Fibroblast of the aortic adventitia (primary cell): Measurements from ENCODE around the gene IL33. TPM values are rescaled to one million over a fixed set of nuclear protein-coding genes. Genes with fewer than 3 reads are reported as not detected.

Experiments
- DNase-seq: peaks from one replicate; pipeline ENCODE4 v3.0.0-alpha.2; 2010; ENCODE audit warnings: low read depth
- H3K4me3 ChIP-seq: 2 replicates; pipeline ENCODE4 v1.5.1; 2011; ENCODE audit warnings: low read depth, mild to moderate bottlenecking, control low read depth, low read length, moderate library complexity
- CTCF ChIP-seq: IDR thresholded peaks from 2 replicates; pipeline ENCODE4 v1.5.1; 2011; ENCODE audit warnings: mild to moderate bottlenecking, low read length, control low read depth, inconsistent platforms; ENCODE audit not compliant: insufficient read depth
- total RNA-seq: library from RNA; depleted of rRNA; stranded (reverse); fragments of >200 nt; gene quantifications from 2 replicates; pipeline ENCODE4 v1.2.3, GENCODE V29; 2012; ENCODE audit warnings: low replicate concordance

Gene IL33
- total RNA-seq, 1 donor = 215 TPM

GRCh38 chr9:6239048-6239461 is 23.4 kb downstream of the IL33 start:
- no peak overlapping the region for H3K4me3 ChIP-seq
- DNase-seq = peak; percentile 33
- TF ChIP-seq CTCF = no peak

GRCh38 chr9:6239694-6240093 is 24.1 kb downstream of the IL33 start:
- peak; percentile 48 for DNase-seq
- no peak for TF ChIP-seq CTCF
- no peak overlapping the region for H3K4me3 ChIP-seq

- no peak for DNase-seq
- no peak overlapping the region for H3K4me3 ChIP-seq
- TF ChIP-seq CTCF = no peak
These were observed 28.1 kb downstream of the IL33 start for GRCh38 chr9:6243746-6244145.

- H3K4me3 ChIP-seq = no peak overlapping the region
- no peak for TF ChIP-seq CTCF
- DNase-seq = peak; percentile 26
These were observed 31.7 kb downstream of the IL33 start for GRCh38 chr9:6247266-6247665.

- no peak for DNase-seq
- no peak overlapping the region for H3K4me3 ChIP-seq
- no peak for TF ChIP-seq CTCF
These were observed 53.3 kb downstream of the IL33 start for GRCh38 chr9:6268826-6269397.

GRCh38 chr9:6270896-6271295 is 55.3 kb downstream of the IL33 start:
- TF ChIP-seq CTCF = no peak
- H3K4me3 ChIP-seq = no peak overlapping the region
- no peak for DNase-seq
